WI38 (cell line): ENCODE results near the gene STRADB.
"Not testable (repeated sequence)": the region's sequence is repeated elsewhere in the genome, so short reads cannot be mapped to it uniquely, and the experiment has no call there.

ENCODE experiments used
- H3K4me3 ChIP-seq: 2 replicates; pipeline ENCODE4 v1.5.1; 2011; ENCODE audit warnings: low read depth, mild to moderate bottlenecking, control low read depth, low read length
- TF ChIP-seq, protein P1 (sequence below): IDR thresholded peaks from 2 replicates; pipeline ENCODE4 v1.5.1; 2012; ENCODE audit warnings: low read depth, mild to moderate bottlenecking, control low read depth, low read length

Gene STRADB

DNA sequence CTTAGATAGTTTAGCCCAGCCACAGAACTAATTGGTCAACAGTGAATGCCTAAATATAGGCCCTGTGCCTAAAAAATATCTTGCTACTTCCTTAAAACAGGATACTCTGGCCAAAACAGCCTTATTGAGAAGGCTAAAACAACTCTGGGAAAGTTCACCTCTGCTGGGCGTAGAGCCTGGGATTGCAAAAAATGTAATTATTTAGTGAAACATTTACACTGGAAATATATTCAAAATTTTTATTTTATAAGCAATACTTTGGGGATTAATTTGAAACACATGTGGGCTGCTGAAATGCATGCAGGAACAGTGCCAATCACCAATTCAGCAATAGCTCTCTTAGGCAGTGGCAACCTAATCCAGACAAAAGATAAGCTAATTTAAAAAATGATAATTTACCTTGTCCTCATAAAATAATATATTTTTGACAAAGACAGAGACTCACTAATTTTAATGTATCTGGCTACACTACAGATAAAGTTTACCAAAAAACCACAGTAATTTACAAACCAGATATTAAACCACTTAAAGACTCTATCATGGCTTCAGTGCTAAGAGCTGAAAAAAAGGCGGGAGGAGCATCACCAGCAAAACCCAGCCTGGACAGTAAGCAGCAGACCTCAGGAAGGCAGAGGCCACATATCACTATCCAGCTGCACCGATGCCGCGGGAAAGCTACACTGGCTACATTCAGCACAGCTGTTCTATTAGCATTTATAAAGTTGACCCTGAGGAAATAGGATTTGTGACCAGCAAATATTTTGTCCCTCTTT is 18.7 kb upstream of the STRADB start:
- H3K4me3 ChIP-seq: no peak overlapping the region
- TF ChIP-seq, protein P1, sequence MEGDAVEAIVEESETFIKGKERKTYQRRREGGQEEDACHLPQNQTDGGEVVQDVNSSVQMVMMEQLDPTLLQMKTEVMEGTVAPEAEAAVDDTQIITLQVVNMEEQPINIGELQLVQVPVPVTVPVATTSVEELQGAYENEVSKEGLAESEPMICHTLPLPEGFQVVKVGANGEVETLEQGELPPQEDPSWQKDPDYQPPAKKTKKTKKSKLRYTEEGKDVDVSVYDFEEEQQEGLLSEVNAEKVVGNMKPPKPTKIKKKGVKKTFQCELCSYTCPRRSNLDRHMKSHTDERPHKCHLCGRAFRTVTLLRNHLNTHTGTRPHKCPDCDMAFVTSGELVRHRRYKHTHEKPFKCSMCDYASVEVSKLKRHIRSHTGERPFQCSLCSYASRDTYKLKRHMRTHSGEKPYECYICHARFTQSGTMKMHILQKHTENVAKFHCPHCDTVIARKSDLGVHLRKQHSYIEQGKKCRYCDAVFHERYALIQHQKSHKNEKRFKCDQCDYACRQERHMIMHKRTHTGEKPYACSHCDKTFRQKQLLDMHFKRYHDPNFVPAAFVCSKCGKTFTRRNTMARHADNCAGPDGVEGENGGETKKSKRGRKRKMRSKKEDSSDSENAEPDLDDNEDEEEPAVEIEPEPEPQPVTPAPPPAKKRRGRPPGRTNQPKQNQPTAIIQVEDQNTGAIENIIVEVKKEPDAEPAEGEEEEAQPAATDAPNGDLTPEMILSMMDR: no peak

DNA sequence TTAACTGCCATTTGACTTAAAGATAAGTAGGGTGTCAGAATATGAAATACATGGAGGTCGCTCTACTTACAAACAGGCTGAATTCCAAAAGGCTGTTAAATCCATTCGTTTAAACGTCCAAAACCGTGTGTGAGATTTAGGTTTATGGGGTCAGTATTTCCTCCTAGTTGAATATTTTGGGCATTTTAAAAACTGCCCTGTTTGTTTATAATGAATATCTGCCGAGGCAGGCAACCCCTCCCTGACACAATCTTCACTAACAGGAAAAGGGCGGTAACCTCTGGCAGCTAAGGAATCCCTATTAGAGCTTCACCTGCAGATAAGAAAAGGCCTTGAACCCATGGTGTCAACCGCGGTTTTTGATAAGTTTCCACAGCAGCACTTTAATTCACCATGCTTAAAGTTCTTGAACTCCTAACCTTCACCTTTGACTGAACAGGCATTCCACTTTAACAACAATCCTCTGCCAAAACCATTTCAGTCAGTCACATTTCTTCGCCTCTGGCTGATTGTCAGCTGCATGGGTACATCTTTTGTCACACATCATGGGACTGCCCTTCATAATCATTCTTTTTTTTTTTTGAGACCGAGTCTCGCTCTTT is 18.0 kb upstream of the STRADB start:
- H3K4me3 ChIP-seq: no peak overlapping the region
- TF ChIP-seq, protein P1: no peak

DNA sequence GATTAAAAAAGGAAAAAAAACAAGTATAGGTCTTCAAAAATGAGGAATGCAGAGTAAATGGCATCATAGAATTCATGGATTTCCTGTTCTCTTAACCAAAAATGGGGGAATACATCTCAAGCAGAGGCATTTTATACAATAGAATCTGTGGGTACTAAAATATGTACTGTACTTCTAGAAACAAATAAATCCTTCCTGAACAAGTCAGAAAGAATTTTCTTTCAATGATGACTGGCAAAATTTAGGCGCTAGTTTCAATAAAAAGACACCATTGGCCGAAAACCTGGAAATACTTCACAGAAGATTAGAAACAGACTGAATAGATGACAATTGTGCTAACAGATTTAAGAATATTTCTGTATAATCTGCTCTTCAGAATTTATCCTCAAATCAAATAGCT is 15.4 kb upstream of the STRADB start:
- TF ChIP-seq, protein P1: no peak
- H3K4me3 ChIP-seq: no peak overlapping the region

DNA sequence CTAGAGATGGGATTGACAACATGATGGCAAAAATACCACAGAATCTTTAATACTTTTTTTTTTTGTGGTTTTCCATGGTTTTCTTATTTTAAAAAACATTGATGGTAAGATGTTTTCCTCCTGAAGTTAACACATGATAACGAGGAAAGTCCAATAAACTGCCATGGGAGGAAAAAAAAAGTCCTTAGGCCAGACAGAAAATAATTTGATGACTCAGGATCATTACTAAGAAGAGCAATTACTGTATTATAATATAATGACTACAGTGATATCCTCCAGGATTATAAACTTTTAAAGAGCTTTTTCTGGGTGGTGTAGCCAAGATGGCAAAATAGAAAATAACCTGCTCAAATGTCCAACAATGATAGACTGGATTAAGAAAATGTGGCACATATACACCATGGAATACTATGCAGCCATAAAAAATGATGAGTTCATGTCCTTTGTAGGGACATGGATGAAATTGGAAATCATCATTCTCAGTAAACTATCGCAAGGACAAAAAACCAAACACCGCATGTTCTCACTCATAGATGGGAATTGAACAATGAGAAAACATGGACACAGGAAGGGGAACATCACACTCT is 12.1 kb upstream of the STRADB start:
- not testable (repeated sequence) for H3K4me3 ChIP-seq

DNA sequence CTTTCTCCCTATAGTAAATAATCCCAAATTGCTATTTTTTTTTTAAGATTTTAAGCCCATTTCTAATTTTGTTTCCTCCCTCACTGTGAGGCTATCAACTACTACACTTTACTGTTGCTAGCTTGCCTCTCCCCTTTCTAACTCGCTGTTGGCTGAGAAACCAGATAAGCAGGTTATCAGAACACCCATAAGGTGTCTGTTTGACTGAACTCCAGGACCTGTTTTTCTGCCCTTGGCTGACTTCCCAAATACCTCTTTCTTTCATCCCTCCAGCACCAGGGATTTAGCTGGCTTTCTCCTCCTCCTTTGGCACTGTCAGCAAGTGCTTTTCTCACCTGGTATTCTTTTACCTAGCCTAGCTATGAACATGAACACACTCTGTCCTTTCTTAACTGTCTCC is 11.4 kb upstream of the STRADB start:
- TF ChIP-seq, protein P1: no peak
- no peak overlapping the region for H3K4me3 ChIP-seq

DNA sequence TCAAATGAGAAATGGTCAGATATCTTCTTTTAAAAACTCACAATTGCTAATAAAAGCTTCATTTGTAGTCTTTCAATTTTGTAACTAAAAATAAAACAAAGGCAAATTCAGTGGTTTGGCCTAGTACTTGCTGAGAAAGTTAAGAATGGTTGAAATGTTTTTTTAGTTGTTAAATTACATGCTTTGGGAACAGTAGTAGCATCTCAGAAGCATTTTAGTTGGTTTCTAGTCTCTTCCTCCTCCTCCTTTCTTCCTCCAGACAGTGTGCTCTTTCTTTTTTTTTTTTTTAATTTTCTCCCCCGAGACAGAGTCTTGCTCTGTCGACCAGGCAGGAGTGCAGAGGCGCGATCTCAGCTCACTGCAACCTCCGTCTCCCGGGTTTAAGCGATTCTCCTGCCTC is 10.1 kb upstream of the STRADB start:
- TF ChIP-seq, protein P1: no peak
- H3K4me3 ChIP-seq: no peak overlapping the region

DNA sequence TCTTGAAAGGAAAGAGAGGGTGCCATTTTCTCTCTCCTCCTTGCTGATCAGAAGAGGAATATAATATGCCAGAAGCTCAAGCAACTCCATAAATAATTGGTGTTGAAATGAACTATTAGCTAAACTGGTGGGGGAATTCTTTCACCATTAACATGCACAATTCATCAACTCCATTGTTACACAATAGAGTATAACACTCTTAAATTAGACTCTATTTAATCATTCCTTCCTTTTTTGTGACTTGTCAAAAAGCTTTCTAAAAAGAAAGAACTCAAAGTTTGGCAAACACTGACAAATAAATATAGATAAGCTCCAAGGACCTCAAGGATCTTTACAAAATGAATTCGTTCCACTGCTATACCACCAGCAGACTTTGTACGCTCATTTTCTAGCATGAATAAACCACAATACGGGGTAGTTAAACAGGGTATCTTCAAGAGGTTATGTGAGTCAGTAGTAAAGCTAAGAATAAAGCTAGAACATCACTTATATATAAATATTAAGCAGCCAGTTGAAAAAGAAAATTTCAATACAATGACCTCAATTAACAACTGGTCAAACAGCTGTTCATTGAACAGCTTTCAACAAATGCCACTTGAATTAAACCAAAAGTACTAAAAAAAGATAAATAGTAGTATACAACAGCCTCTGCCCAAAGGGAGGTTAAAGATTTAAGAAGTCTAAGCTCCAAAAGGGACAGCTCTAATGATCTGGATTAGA is 6.6 kb upstream of the STRADB start:
- TF ChIP-seq, protein P1: no peak
- no peak overlapping the region for H3K4me3 ChIP-seq
